ENCODE measurements around the gene HRH4.

DNA sequence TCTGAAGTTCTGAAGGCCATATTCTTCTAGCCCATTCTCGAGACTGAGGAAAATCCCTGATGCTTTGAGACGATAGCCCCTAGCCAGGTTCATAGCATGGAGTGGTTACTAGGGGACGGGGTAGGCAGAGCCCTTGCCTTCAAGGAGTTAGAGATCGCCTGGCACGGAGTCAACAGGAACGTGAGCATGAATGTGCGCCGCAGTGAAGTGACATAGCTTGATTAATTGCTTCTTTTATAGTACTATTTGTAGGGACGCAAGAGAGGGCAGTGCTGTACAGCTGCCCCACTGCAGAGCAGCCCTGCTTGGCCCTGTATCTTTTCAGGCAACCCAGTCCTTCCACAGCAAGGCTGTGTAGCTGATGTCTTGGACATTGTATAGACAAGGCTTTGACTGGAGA lies 26.2 kb downstream of the HRH4 start:
- TF ChIP-seq, protein P1, sequence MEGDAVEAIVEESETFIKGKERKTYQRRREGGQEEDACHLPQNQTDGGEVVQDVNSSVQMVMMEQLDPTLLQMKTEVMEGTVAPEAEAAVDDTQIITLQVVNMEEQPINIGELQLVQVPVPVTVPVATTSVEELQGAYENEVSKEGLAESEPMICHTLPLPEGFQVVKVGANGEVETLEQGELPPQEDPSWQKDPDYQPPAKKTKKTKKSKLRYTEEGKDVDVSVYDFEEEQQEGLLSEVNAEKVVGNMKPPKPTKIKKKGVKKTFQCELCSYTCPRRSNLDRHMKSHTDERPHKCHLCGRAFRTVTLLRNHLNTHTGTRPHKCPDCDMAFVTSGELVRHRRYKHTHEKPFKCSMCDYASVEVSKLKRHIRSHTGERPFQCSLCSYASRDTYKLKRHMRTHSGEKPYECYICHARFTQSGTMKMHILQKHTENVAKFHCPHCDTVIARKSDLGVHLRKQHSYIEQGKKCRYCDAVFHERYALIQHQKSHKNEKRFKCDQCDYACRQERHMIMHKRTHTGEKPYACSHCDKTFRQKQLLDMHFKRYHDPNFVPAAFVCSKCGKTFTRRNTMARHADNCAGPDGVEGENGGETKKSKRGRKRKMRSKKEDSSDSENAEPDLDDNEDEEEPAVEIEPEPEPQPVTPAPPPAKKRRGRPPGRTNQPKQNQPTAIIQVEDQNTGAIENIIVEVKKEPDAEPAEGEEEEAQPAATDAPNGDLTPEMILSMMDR (conservative IDR thresholded peaks at IDR 0.05; ENCODE audit: low read depth, low read length) = no peak
- TF ChIP-seq EZH2 (IDR thresholded peaks at IDR 0.05; ENCODE audit: borderline replicate concordance, low read depth, low read length, poor library complexity, severe bottlenecking) = no peak

All from A673 (cell line).